Urinary bladder (tissue), 4 donors: Measurements from ENCODE around the gene RAB11A. TPM values are rescaled to one million over a fixed set of nuclear protein-coding genes. Genes with fewer than 3 reads are reported as not detected.

Source experiments
- DNase-seq: peaks from one replicate; pipeline ENCODE4 v3.0.0-alpha.2; 2015; ENCODE audit errors: extremely low spot score
- H3K27ac ChIP-seq: one replicate; pipeline ENCODE4 v1.5.1; 2013; ENCODE audit warnings: low read depth, mild to moderate bottlenecking, moderate library complexity
- H3K36me3 ChIP-seq: one replicate; pipeline ENCODE4 v1.6.1; 2013; ENCODE audit warnings: mild to moderate bottlenecking, moderate library complexity; ENCODE audit not compliant: insufficient read depth
- H3K4me1 ChIP-seq: one replicate; pipeline ENCODE4 v1.6.1; 2013; ENCODE audit warnings: mild to moderate bottlenecking, moderate library complexity; ENCODE audit not compliant: insufficient read depth
- H3K4me3 ChIP-seq: one replicate; pipeline ENCODE4 v1.5.1; 2013; ENCODE audit warnings: low read depth, low read length
- WGBS: extraction: QIAGEN DNeasy Blood & Tissue Kit; methylation state at CpG from one replicate; pipeline ENCODE4 v1.1.7; 2013; 5-methylcytosine and 5-hydroxymethylcytosine counted together
- polyA plus RNA-seq: library from polyadenylated mRNA; stranded (reverse); fragments of 200-250 nt; gene quantifications from one replicate; pipeline ENCODE4 v1.2.3, GENCODE V29; 2013
- total RNA-seq: library from RNA; depleted of rRNA; stranded (reverse); fragments of >200 nt; gene quantifications from one replicate; pipeline ENCODE4 v1.2.3, GENCODE V29; 2014
- donor health status: healthy with polysubstance abuse.
- donor health status: healthy.

RAB11A gene
- total and polyA plus RNA-seq, 2 donors, result 187 to 213 TPM

DNA sequence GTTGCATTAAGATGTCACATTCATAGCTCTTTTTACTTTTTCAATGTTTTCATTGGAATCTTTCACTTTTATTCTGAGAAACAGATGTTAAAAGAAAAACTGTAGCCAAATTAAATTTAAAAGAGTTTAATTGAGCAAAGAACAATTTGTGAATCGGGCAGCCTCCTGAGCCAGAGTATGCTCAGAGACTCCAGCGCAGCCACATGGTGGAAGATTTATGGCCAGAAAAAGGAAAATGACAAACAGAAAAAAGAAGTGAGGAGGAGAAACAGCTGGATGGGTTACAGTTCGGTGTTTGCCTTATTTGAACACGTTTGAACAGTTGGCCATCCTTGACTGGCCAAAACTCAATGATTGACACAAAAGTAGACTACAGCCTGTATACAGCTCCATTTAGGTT, 33.8 kb upstream of the RAB11A start:
- H3K27ac ChIP-seq, result no peak overlapping the region
- no peaks in the 10 kb centered on the region for H3K36me3 ChIP-seq
- WGBS, result 44% methylated on average over 4 of the region's 4 CpGs
- H3K4me3 ChIP-seq, result no peak overlapping the region
- H3K4me1 ChIP-seq, result no peaks in the 10 kb centered on the region
- no peak for DNase-seq

DNA sequence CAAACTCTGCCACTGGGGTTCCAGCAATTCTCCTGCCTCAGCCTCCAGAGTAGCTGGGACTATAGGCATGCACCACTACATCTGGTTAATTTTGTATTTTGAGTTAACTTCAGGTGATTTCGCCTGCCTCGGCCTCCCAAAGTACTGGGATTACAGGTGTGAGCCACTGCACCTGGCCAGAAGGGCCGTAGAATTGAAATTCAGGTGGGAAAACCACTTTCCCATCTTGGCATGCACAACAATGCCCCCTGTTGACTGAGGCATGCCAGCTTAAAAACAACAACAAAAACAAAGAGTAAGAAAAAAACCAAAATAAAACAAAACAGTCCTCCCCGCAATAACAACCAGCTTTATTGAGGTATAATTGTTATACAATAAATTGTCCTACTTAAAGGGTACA, 32.6 kb upstream of the RAB11A start:
- WGBS, result 92% methylated on average over 4 of the region's 4 CpGs
- no peak overlapping the region for H3K4me3 ChIP-seq
- DNase-seq, result no peak
- H3K27ac ChIP-seq, result no peak overlapping the region
- H3K4me1 ChIP-seq, result no peaks in the 10 kb centered on the region
- H3K36me3 ChIP-seq, result no peaks in the 10 kb centered on the region

DNA sequence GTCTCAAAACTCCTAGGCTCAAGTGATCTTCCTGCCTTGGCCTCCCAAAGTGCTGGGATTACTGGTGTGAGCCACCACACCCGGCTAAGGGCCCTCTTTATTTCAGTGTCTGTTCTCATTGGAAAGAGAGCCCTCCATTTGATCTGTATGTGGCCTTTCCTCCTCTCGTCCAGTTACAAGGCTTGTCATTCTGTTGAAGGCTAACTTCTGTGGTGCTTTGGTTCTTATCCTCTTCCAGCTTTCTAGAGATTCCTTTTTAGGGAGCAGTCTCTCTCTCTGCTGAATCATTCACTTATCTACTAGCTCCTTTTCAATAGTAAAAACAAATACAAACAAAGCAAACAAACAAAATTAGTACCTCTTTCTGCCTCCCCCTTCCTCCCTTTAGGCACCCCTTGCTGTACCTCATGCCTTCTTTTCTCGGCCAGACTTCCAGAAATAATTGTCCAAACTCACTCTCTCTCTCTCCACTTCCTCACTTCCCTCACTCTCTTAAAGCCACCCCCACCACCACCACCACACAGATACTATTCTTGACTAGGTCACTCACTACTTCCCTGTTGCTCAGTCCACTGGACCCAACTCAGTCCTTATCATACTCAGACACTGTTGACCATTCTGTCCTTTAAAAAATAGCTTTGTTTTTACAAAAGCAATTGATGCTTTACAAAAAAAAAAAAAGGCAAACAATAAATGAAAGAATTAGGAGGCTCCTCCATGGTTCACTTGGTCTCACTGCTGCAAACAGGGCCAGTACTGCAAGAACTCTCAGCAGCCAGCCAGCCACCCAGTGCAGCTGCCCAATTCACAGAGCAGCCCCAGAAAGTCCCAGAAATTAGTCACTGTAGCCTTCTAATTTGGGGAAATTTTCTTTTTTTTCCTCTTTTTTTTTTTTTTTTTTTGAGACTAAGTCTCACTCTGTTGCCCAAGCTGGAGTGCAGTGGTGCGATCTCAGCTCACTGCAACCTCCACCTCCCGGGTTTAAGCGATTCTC, 31.7 kb upstream of the RAB11A start:
- whole genome bisulfite sequencing, result 77% methylated on average over 6 of the region's 6 CpGs
- H3K36me3 ChIP-seq, result no peaks in the 10 kb centered on the region
- H3K27ac ChIP-seq, result no peak overlapping the region
- H3K4me1 ChIP-seq, result no peaks in the 10 kb centered on the region
- DNase-seq, result no peak
- no peak overlapping the region for H3K4me3 ChIP-seq

DNA sequence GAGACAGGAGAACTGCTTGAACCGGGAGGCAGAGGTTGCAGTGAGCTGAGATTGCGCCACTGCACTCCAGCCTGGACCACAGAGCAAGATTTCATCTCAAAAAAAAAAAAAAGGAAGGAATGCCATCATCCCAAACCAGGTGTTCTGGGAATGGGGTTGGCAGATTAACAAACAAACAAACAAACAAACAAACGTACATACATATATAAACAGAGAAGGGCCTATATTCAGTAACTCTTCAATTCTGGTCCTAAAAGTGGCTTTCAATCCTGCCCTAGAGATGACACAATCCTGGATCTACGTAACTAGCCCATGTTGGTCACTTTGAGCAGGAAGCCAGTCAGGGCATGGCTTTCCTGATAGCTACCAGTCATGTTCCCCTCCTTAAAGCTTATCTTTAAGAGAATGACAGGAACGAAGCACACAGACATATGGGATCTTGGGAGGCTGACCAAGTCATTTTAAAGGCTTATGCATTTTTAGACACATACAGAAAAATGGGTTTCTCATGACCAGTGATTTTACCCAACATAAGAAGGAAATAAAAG, 29.9 kb upstream of the RAB11A start:
- no peak for DNase-seq
- H3K4me1 ChIP-seq, result no peaks in the 10 kb centered on the region
- no peak overlapping the region for H3K4me3 ChIP-seq
- H3K27ac ChIP-seq, result no peak overlapping the region
- no peaks in the 10 kb centered on the region for H3K36me3 ChIP-seq
- 80% methylated on average over 5 of the region's 5 CpGs for WGBS

DNA sequence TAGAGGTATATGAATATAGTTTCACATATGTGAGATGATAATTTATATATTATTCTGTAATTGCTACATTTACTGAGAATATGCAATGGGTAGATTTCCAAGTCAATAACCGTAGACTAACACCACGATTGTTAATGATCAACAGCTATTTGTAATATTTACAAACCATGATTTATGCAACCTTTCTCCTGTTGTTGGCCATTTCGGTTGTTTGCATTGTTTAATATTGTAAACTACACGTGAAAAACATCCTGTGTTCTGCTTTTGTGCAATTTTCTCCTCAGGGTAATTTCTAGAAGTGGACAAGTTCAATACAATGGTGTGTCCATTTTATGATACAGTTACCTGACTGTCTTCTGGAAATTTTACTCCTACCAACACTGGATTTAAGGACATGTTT, 29.3 kb upstream of the RAB11A start:
- H3K36me3 ChIP-seq, result no peaks in the 10 kb centered on the region
- no peak for DNase-seq
- WGBS, result 83% methylated on average over 4 of the region's 4 CpGs
- no peak overlapping the region for H3K4me3 ChIP-seq
- H3K4me1 ChIP-seq, result no peaks in the 10 kb centered on the region
- no peak overlapping the region for H3K27ac ChIP-seq

- WGBS, result 61% methylated on average over 11 of the region's 11 CpGs
- Histone ChIP-seq H3K4me3 (no peak overlapping the region), H3K4me1 (no peaks in the 10 kb centered on the region), H3K27ac (no peak overlapping the region), H3K36me3 (no peaks in the 10 kb centered on the region)
- no peak for DNase-seq
These were observed 28.0 kb upstream of the RAB11A start for GRCh38 chr15:65841121-65841930.

DNA sequence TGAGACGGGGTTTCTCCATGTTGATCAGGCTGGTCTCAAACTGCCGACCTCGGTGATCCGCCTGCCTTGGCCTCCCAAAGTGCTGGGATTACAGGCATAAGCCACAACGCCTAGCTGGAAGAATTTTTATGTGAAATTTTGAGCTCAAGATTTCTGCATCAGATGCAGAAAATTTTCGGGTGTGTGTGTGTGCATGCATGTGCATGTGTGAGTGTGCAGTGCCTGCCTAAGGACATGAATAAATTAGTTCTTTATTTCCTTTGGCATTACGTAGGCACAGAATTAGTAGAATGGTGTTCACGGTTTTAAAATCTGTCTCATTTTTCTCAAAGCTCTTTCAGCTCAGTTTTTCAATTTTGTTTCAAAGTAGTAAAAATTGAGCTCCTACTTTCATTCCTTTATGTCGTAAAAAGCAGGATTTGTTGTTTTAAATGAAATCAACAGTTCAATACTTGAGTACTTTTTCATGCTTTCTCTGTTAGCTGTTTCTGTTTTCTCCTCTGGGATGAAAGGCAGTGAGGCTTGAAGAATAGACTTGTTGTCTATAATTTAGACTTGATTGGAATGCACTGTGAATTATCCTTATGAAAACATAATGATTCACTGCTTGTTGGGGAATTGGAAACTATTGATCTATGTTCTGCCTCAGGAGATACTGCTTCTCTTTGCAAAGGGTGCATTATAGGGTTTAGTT, 23.3 kb upstream of the RAB11A start:
- H3K4me3 ChIP-seq, result no peak overlapping the region
- H3K4me1 ChIP-seq, result no peaks in the 10 kb centered on the region
- H3K27ac ChIP-seq, result no peak overlapping the region
- DNase-seq, result no peak
- WGBS, result 58% methylated on average over 9 of the region's 9 CpGs
- H3K36me3 ChIP-seq, result no peaks in the 10 kb centered on the region

GRCh38 chr15:65847989-65848388, 21.3 kb upstream of the RAB11A start:
- DNase-seq, result no peak
- H3K4me3 ChIP-seq, result no peak overlapping the region
- H3K4me1 ChIP-seq, result no peaks in the 10 kb centered on the region
- H3K27ac ChIP-seq, result no peak overlapping the region
- H3K36me3 ChIP-seq, result no peaks in the 10 kb centered on the region

DNA sequence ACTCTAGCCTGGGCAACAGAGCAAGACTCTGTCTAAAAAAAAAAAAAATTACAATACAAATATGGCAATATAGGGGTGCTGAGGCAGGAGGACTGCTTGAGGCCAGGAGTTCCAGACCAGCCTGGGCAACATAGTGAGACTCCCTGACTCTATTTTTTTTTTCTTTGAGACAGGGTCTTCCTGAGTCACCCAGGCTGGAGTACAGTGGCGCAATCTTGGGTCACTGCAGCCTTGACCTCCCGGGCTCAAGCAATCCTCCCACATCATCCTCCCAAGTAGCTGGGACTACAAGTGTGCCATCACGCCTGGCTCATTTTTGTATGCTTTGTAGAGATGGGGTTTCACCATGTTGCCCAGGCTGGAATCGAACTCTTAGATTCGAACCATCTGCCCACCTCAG, 17.3 kb upstream of the RAB11A start:
- no peak for DNase-seq
- no peaks in the 10 kb centered on the region for H3K4me1 ChIP-seq
- H3K4me3 ChIP-seq, result no peak overlapping the region
- H3K27ac ChIP-seq, result no peak overlapping the region
- no peaks in the 10 kb centered on the region for H3K36me3 ChIP-seq
- WGBS, result 93% methylated on average over 5 of the region's 5 CpGs

- Histone ChIP-seq H3K4me1 (no peaks in the 10 kb centered on the region), H3K36me3 (no peaks in the 10 kb centered on the region), H3K4me3 (no peak overlapping the region), H3K27ac (no peak overlapping the region)
- 68% methylated on average over 12 of the region's 12 CpGs for WGBS
- DNase-seq, result no peak
These were observed 12.4 kb upstream of the RAB11A start for GRCh38 chr15:65856821-65857455.

GRCh38 chr15:65857718-65858402, 11.4 kb upstream of the RAB11A start:
- H3K4me1 ChIP-seq, result no peaks in the 10 kb centered on the region
- DNase-seq, result no peak
- H3K27ac ChIP-seq, result no peak overlapping the region
- H3K4me3 ChIP-seq, result no peak overlapping the region
- no peaks in the 10 kb centered on the region for H3K36me3 ChIP-seq
- WGBS, result 59% methylated on average over 5 of the region's 5 CpGs

GRCh38 chr15:65862682-65863081, 6.6 kb upstream of the RAB11A start:
- DNase-seq, result no peak
- 13% methylated on average over 1 of the region's 1 CpG for WGBS
- no peak overlapping the region for H3K27ac ChIP-seq
- no peaks in the 10 kb centered on the region for H3K36me3 ChIP-seq
- H3K4me3 ChIP-seq, result no peak overlapping the region
- no peaks in the 10 kb centered on the region for H3K4me1 ChIP-seq
